Stomach (tissue), 9 donors: Measurements from ENCODE around the gene PSMB5. TPM values are rescaled to one million over a fixed set of nuclear protein-coding genes. Genes with fewer than 3 reads are reported as not detected.
"Not testable (repeated sequence)": the region's sequence is repeated elsewhere in the genome, so short reads cannot be mapped to it uniquely, and the experiment has no call there.

Experiments used
- DNase-seq, 2 donors: peaks; one replicate each; pipeline versions ENCODE4 v3.0.0 to v3.0.0-alpha.2; 2013 to 2019
- H3K27ac ChIP-seq, 5 donors: fragments of 200-600 bp in 4 of 5; sonication (generic) in 4 of 5; one replicate each; pipeline ENCODE4 v1.5.1; 2013 to 2019; ENCODE audit warnings: mild to moderate bottlenecking in 1 of 5, moderate library complexity in 1 of 5
- H3K27me3 ChIP-seq, 3 donors: fragments of 200-600 bp; sonication (generic); one replicate each; pipeline ENCODE4 v1.5.1; 2017 to 2019; ENCODE audit warnings: mixed run types in 1 of 3
- H3K36me3 ChIP-seq, 4 donors: fragments of 200-600 bp; sonication (generic); 1 replicate in 3 of 4; 2 replicates in 1 of 4; pipeline ENCODE4 v1.5.1; 2016 to 2019
- H3K4me1 ChIP-seq, 4 donors: fragments of 200-600 bp; sonication (generic); one replicate each; pipeline ENCODE4 v1.5.1; 2016 to 2019
- H3K4me3 ChIP-seq, 4 donors: fragments of 200-600 bp; sonication (generic) in 3 of 4; one replicate each; pipeline ENCODE4 v1.5.1; 2016 to 2019; ENCODE audit warnings: mild to moderate bottlenecking in 1 of 4
- H3K9me3 ChIP-seq, 4 donors: fragments of 200-600 bp; sonication (generic); one replicate each; pipeline ENCODE4 v1.5.1; 2016 to 2019
- CTCF ChIP-seq, 7 experiments: fragments of 450-650 bp in 4 of 7; fragments of 200-600 bp in 3 of 7; sonication (generic) in 3 of 7; IDR thresholded peaks; one replicate each; pipeline ENCODE4 v1.5.1; 2016 to 2019; ENCODE audit warnings: antibody characterized with exemption in 7 of 7, control low read depth in 2 of 7, mild to moderate bottlenecking in 1 of 7
- EP300 ChIP-seq: sonication (generic); formaldehyde crosslinking; IDR thresholded peaks from one replicate; pipeline ENCODE4 v1.6.1; 2017; ENCODE audit warnings: antibody characterized with exemption
- POLR2A ChIP-seq, 4 donors: fragments of 450-650 bp; IDR thresholded peaks; one replicate each; pipeline ENCODE4 v1.6.1; 2016; ENCODE audit warnings: antibody characterized with exemption in 4 of 4, control low read depth in 2 of 4, mild to moderate bottlenecking in 1 of 4, moderate library complexity in 1 of 4
- POLR2AphosphoS5 ChIP-seq, 3 donors: sonication (generic); formaldehyde crosslinking; IDR thresholded peaks; one replicate each; pipeline ENCODE4 v1.6.1; 2016; ENCODE audit warnings: antibody characterized with exemption in 3 of 3
- WGBS, 5 donors: extraction: QIAGEN DNeasy Blood & Tissue Kit in 3 of 5; methylation state at CpG; one replicate each; pipeline versions ENCODE4 v1.1.5 to v1.1.7; 2013 to 2018; 5-methylcytosine and 5-hydroxymethylcytosine counted together
- intact Hi-C: fragments of 100-400 bp; cut with DNase I; formaldehyde crosslinking; loops from one replicate; pipeline ENCODE4 v1.15.1; 2023; ENCODE audit warnings: low total_unique reads
- polyA plus RNA-seq, 3 donors: library from polyadenylated mRNA; stranded (reverse); fragments of 200-250 nt; gene quantifications; one replicate each; pipeline ENCODE4 v1.2.3, GENCODE V29; 2013
- total RNA-seq, 5 donors: library from RNA; depleted of rRNA; stranded (reverse); fragments of >200 nt; gene quantifications; one replicate each; pipeline versions ENCODE4 v1.1.0 to v1.2.3, GENCODE V29; 2014 to 2016
- donor health status: healthy with polysubstance abuse.
- donor health status: Bipolar disorder and iron deficiency.
- donor health status: healthy.

The PSMB5 gene
- total and polyA plus RNA-seq, 8 donors: 34.4 to 147 (median 92.6) TPM

- TF ChIP-seq POLR2A (IDR thresholded peaks at IDR 0.05) (no peak), EP300 (no peak), CTCF (IDR thresholded peaks at IDR 0.05) (no peak)
- no peaks in the 10 kb centered on the region for H3K36me3 ChIP-seq
- H3K4me3 ChIP-seq: peak overlapping the region; percentile 52 to 66 (median 54)
- H3K4me1 ChIP-seq: peaks cover 9 to 36% (median 24%) of the 10 kb centered on the region in 4 donors
- H3K27me3 ChIP-seq: no peaks in the 10 kb centered on the region
- 28 to 38% (median 32%) methylated on average over 5 of the region's 5 CpGs for WGBS, 5 donors
- DNase-seq: no peak
- peak overlapping the region in 4 of 5 donors; percentile 92 to 95 (median 93) for H3K27ac ChIP-seq
- intact Hi-C loops: no loop called here
- H3K9me3 ChIP-seq: no peaks in the 10 kb centered on the region
Measured at GRCh38 chr14:23006188-23006534, 28.5 kb downstream of the PSMB5 start.

GRCh38 chr14:23005451-23006187 lies 29.1 kb downstream of the PSMB5 start:
- intact Hi-C loops: no loop called here
- 65 to 77% (median 71%) methylated on average over 3 of the region's 3 CpGs for WGBS, 5 donors
- H3K9me3 ChIP-seq: no peaks in the 10 kb centered on the region
- H3K4me1 ChIP-seq: peaks cover 9 to 35% (median 24%) of the 10 kb centered on the region in 4 donors
- DNase-seq: no peak
- TF ChIP-seq CTCF (IDR thresholded peaks at IDR 0.05) (no peak), EP300 (no peak), POLR2A (IDR thresholded peaks at IDR 0.05) (no peak)
- no peaks in the 10 kb centered on the region for H3K27me3 ChIP-seq
- peak overlapping the region in 1 of 4 donors; percentile 52 for H3K4me3 ChIP-seq
- peak overlapping the region in 4 of 5 donors; percentile 92 to 95 (median 93) for H3K27ac ChIP-seq
- H3K36me3 ChIP-seq: no peaks in the 10 kb centered on the region

- H3K36me3 ChIP-seq, H3K27me3 ChIP-seq, intact Hi-C loops, H3K9me3 ChIP-seq, H3K4me3 ChIP-seq, DNase-seq, H3K27ac ChIP-seq: not testable (repeated sequence)
- 92 to 100% (median 100%) methylated on average over 4 of the region's 4 CpGs for WGBS, 5 donors
- H3K4me1 ChIP-seq: peaks cover 5 to 32% (median 21%) of the 10 kb centered on the region in 4 donors
Measured at GRCh38 chr14:23004274-23004673, 30.4 kb downstream of the PSMB5 start.

- H3K27ac ChIP-seq: no peak overlapping the region
- DNase-seq: no peak
- TF ChIP-seq EP300: no peak
- TF ChIP-seq POLR2A (IDR thresholded peaks at IDR 0.05): no peak
- TF ChIP-seq POLR2AphosphoS5 (IDR thresholded peaks at IDR 0.05): no peak
- TF ChIP-seq CTCF (IDR thresholded peaks at IDR 0.05): no peak
- H3K27me3 ChIP-seq: no peaks in the 10 kb centered on the region
- no peaks in the 10 kb centered on the region for H3K9me3 ChIP-seq
- 79 to 100% (median 97%) methylated on average over 3 of the region's 3 CpGs for WGBS, 5 donors
- peaks cover 0 to 7% (median 0%) of the 10 kb centered on the region in 4 donors for H3K36me3 ChIP-seq
- peaks cover 4 to 29% (median 15%) of the 10 kb centered on the region in 4 donors for H3K4me1 ChIP-seq
- intact Hi-C loops: no loop called here
- no peak overlapping the region for H3K4me3 ChIP-seq
Measured at GRCh38 chr14:23002592-23002991, 32.1 kb downstream of the PSMB5 start.

GRCh38 chr14:23000860-23001259 lies 33.8 kb downstream of the PSMB5 start:
- intact Hi-C loops: no loop called here
- WGBS, 5 donors: 94 to 98% (median 96%) methylated on average over 2 of the region's 2 CpGs
- TF ChIP-seq POLR2A (IDR thresholded peaks at IDR 0.05) (no peak), CTCF (IDR thresholded peaks at IDR 0.05) (no peak), POLR2AphosphoS5 (IDR thresholded peaks at IDR 0.05) (no peak)

More at GRCh38 chr14:23000860-23001259, 33.8 kb downstream of the PSMB5 start:
- DNase-seq: no peak
- peaks cover 0 to 17% (median 6%) of the 10 kb centered on the region in 4 donors for H3K4me1 ChIP-seq
- no peaks in the 10 kb centered on the region for H3K9me3 ChIP-seq
- no peak overlapping the region for H3K27ac ChIP-seq
- peaks cover 0 to 7% (median under 1%) of the 10 kb centered on the region in 4 donors for H3K36me3 ChIP-seq
- no peaks in the 10 kb centered on the region for H3K27me3 ChIP-seq
- H3K4me3 ChIP-seq: no peak overlapping the region
